Adrenal gland (tissue), 12 donors: ENCODE measurements around the gene TMEM255B. TPM values are rescaled to one million over a fixed set of nuclear protein-coding genes. Genes with fewer than 3 reads are reported as not detected.
A peak's percentile ranks its signal among the peaks of the same experiment; 100 is the strongest.

Experiments
- DNase-seq, 7 donors: peaks; one replicate each; pipeline ENCODE4 v3.0.0-alpha.2; 2019 to 2020
- H3K27ac ChIP-seq, 5 donors: fragments of 200-600 bp; sonication (generic) in 4 of 5; 1 replicate in 3 of 5; 2 replicates in 2 of 5; pipeline versions ENCODE4 v1.5.1 to v1.8.0; 2016 to 2020; ENCODE audit warnings: mild to moderate bottlenecking in 1 of 5
- H3K27me3 ChIP-seq: fragments of 200-600 bp; 2 replicates; pipeline ENCODE4 v1.8.0; 2021
- H3K36me3 ChIP-seq, 2 donors: fragments of 200-600 bp; replicated peaks in 1 of 2; 1 replicate in 1 of 2; 2 replicates in 1 of 2; pipeline versions ENCODE4 v1.5.1 to v1.8.0; 2018 to 2022
- H3K4me1 ChIP-seq, 2 donors: fragments of 200-600 bp; replicated peaks in 1 of 2; 1 replicate in 1 of 2; 2 replicates in 1 of 2; pipeline versions ENCODE4 v1.5.1 to v1.8.0; 2018 to 2021
- H3K4me3 ChIP-seq, 4 donors: fragments of 200-600 bp; sonication (generic) in 3 of 4; one replicate each; pipeline ENCODE4 v1.5.1; 2016 to 2018
- H3K9me3 ChIP-seq, 3 donors: fragments of 200-600 bp; sonication (generic) in 1 of 3; replicated peaks in 1 of 3; 1 replicate in 2 of 3; 2 replicates in 1 of 3; pipeline versions ENCODE4 v1.5.1 to v1.8.0; 2016 to 2021
- CTCF ChIP-seq, 6 experiments: fragments of 450-650 bp in 4 of 6; fragments of 200-600 bp in 2 of 6; sonication (generic) in 1 of 6; IDR thresholded peaks; 1 replicate in 5 of 6; 2 replicates in 1 of 6; pipeline versions ENCODE4 v1.5.1 to v1.8.0; 2016 to 2021; ENCODE audit warnings: antibody characterized with exemption in 6 of 6, mild to moderate bottlenecking in 2 of 6, moderate library complexity in 1 of 6
- POLR2A ChIP-seq, 2 donors: fragments of 450-650 bp; IDR thresholded peaks; one replicate each; pipeline ENCODE4 v1.6.1; 2017; ENCODE audit warnings: antibody characterized with exemption in 2 of 2, mild to moderate bottlenecking in 2 of 2, moderate library complexity in 1 of 2
- WGBS, 4 donors: extraction: QIAGEN DNeasy Blood & Tissue Kit in 2 of 4; methylation state at CpG; one replicate each; pipeline versions ENCODE4 v1.1.5 to v1.1.7; 2013 to 2017; 5-methylcytosine and 5-hydroxymethylcytosine counted together
- intact Hi-C, 2 donors: fragments of 100-400 bp; cut with DNase I; formaldehyde crosslinking; loops; one replicate each; pipeline versions ENCODE4 v1.14.1 to v1.15.0; 2022 to 2023
- polyA plus RNA-seq, 3 donors: library from polyadenylated mRNA; stranded (reverse); fragments of 200-250 nt in 2 of 3; fragments of 350-450 nt in 1 of 3; fragmentation: Illumina TruSeq in 1 of 3; extraction: RNeasy Lipid Tissue Mini Kit (QIAGEN cat#74804) in 1 of 3; gene quantifications; one replicate each; pipeline ENCODE4 v1.2.3, GENCODE V29; 2013 to 2014
- total RNA-seq, 9 donors: library from RNA; depleted of rRNA in 4 of 9; stranded (reverse); fragments of >200 nt in 4 of 9; fragments of 120-200 nt in 1 of 9; fragmentation: NEBNext Ultra II Directional in 1 of 9; extraction: Animal tissue kit (Norgen Biotek cat#: 25700) in 1 of 9; gene quantifications; one replicate each; pipeline versions ENCODE4 v1.1.0 to v1.2.4, GENCODE V29; 2013 to 2023
- donor health status: healthy with polysubstance abuse.
- donor health status: Bipolar disorder and iron deficiency.
- donor health status: DM: yes; HTN: yes; CAD: no.
- donor health status: DM: no; HTN: no; CAD: no.
- donor health status: DM: no; HTN: no; CAD: no.
- donor health status: DM: yes; HTN: yes; CAD: no.

Gene TMEM255B
- total and polyA plus RNA-seq, 12 donors: 1.3 to 60.1 (median 17.2) TPM

DNA sequence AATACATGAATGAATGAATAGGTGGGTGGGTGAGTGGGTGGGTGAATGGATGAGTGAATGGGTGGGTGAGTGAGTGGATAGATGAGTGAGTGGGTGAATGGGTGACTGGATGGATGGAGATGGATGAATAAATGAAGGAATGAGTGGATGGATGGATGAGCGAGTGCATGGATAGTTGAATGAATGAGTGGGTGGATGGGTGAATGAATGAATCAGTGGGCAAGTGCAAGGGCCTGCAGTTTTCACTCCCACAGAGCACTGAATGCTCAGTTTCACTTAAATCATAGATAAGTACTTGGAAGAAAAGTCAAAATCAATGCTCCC lies 92.4 kb downstream of the TMEM255B start:
- DNase-seq: peak in 1 of 7 donors; percentile 1
- peaks cover 15 to 37% of the 10 kb centered on the region in 2 donors for H3K4me1 ChIP-seq
- no peak overlapping the region for H3K27ac ChIP-seq
- H3K4me3 ChIP-seq: no peak overlapping the region
- intact Hi-C loops: no loop called here
- H3K36me3 ChIP-seq: no peaks in the 10 kb centered on the region
- 93 to 100% (median 99%) methylated on average over 1 of the region's 1 CpG for WGBS, 4 donors
- H3K9me3 ChIP-seq: no peaks in the 10 kb centered on the region
- TF ChIP-seq CTCF (IDR thresholded peaks at IDR 0.05) (no peak), POLR2A (IDR thresholded peaks at IDR 0.05) (no peak)
- no peaks in the 10 kb centered on the region for H3K27me3 ChIP-seq

- peaks cover 20 to 42% of the 10 kb centered on the region in 2 donors for H3K4me1 ChIP-seq
- TF ChIP-seq POLR2A (IDR thresholded peaks at IDR 0.05): no peak
- no peak for TF ChIP-seq CTCF (IDR thresholded peaks at IDR 0.05)
- no peaks in the 10 kb centered on the region for H3K36me3 ChIP-seq
- H3K9me3 ChIP-seq: no peaks in the 10 kb centered on the region
- DNase-seq: peak in 2 of 7 donors; percentile 10 to 42
- no peaks in the 10 kb centered on the region for H3K27me3 ChIP-seq
- H3K27ac ChIP-seq: no peak overlapping the region
- intact Hi-C loops: no loop called here
- 85 to 92% (median 88%) methylated on average over 16 to 23 of the region's 23 CpGs for WGBS, 4 donors
- no peak overlapping the region for H3K4me3 ChIP-seq
Measured at GRCh38 chr13:113851826-113852535, 93.0 kb downstream of the TMEM255B start.

DNA sequence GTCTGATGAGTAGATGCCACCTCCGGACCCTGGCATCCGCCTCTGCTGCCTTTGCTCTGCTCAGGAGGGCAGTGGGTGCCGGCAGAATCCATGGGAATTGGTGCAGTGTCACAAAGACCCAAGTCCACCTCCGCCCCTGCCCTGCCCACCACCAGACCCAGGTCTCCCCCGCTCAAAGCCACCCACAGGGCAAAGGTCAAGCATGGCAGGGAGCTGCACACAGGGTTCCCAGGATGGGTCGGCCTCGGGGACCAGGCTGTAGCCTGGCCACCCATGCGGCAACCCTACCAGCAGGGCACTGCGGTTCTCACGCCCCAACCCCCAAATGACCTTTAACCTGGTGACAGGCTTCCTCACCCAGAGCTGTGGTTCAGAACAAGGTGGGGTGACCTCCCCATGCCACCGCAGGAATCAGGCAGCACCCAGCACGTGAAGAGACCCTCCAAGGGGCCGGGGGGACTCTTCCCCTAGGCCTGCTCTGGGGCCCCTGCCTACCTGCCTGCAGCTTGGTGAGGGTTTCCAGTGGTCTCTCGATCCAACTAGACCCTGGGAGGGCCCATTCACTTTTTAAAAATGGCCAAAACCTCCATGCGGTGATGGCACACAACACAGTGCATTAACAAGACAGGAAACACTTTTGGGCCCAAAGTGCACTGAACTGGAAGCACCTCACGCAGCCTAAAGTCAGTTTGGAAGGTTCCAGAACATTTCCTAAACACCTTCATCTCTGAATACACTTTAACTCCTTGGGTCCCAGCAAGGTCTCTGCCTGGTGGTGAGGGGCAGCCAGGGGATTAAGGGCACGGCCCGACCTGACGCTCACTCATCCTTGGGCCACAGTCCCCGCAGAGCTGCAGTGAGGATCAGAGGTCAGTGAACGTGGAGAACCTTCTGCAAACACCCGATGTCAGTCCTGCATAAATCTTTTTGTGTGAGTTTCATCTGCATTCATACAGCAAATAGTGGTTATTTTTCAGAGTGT lies 93.8 kb downstream of the TMEM255B start:
- 80 to 84% (median 81%) methylated on average over 12 to 22 of the region's 22 CpGs for WGBS, 4 donors
- Histone ChIP-seq H3K9me3 (no peaks in the 10 kb centered on the region), H3K27ac (peak overlapping the region in 1 of 5 donors; percentile 50), H3K4me3 (no peak overlapping the region), H3K36me3 (no peaks in the 10 kb centered on the region), H3K27me3 (no peaks in the 10 kb centered on the region), H3K4me1 (peaks cover 20 to 49% of the 10 kb centered on the region in 2 donors)
- intact Hi-C loops: no loop called here
- TF ChIP-seq POLR2A (IDR thresholded peaks at IDR 0.05): no peak
- TF ChIP-seq CTCF (IDR thresholded peaks at IDR 0.05): no peak
- peak in 3 of 7 donors; percentile 8 to 52 (median 15) for DNase-seq

DNA sequence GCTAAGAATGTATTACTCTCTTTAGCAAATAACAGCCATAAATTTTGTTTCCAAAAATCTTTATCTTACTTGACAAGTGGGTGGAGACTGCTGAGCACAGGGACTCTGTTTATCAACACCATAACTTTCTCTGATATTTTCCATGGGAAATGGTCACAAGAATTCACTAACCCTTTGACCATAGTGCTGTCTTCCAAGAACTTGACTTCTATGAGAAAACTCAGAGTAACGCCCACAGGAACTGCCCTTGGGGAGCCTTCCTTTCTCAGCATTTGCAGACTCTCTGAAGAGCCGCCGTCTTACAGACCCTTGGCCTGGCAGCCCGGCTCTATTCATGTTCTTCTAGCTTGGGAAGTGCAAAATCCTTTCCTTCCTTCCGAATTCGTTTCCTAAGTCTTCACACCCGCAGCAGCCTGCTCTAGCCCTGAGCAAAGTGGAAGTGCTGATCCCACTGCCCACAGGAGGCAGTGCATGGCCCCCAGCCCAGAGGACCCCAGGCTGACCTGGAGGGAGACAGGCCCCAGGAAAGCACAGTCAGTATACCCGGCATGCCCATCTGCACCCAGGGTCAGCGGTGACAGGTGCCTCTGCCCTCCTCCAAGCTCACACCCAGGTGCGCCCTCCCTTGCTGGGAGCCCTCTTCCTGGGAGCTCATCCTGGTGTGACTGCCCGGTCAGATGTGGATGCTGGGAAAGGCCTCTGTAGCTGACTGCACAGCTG lies 94.7 kb downstream of the TMEM255B start:
- 39 to 63% (median 56%) methylated on average over 8 to 11 of the region's 11 CpGs for WGBS, 4 donors
- peak in 5 of 7 donors; percentile 18 to 70 (median 37) for DNase-seq
- Histone ChIP-seq H3K9me3 (no peaks in the 10 kb centered on the region), H3K27me3 (no peaks in the 10 kb centered on the region), H3K36me3 (no peaks in the 10 kb centered on the region), H3K27ac (peak overlapping the region in 2 of 5 donors; percentile 6 to 50), H3K4me3 (no peak overlapping the region), H3K4me1 (peaks cover 20 to 50% of the 10 kb centered on the region in 2 donors)
- intact Hi-C loops: no loop called here
- no peak for TF ChIP-seq CTCF (IDR thresholded peaks at IDR 0.05)
- no peak for TF ChIP-seq POLR2A (IDR thresholded peaks at IDR 0.05)
